Suprapubic skin (tissue), 4 donors: ENCODE measurements around the gene RICTOR. TPM values are rescaled to one million over a fixed set of nuclear protein-coding genes. Genes with fewer than 3 reads are reported as not detected.
"Not testable (repeated sequence)": the region's sequence is repeated elsewhere in the genome, so short reads cannot be mapped to it uniquely, and the experiment has no call there.

ENCODE experiments used
- DNase-seq, 2 donors: peaks; one replicate each; pipeline ENCODE4 v3.0.0-alpha.2; 2019; ENCODE audit warnings: low spot score in 2 of 2
- H3K27ac ChIP-seq: fragments of 200-600 bp; sonication (generic); one replicate; pipeline ENCODE4 v1.5.1; 2019
- H3K27me3 ChIP-seq: fragments of 200-600 bp; sonication (generic); one replicate; pipeline ENCODE4 v1.5.1; 2019
- H3K36me3 ChIP-seq: fragments of 200-600 bp; sonication (generic); one replicate; pipeline ENCODE4 v1.5.1; 2019
- H3K4me1 ChIP-seq: fragments of 200-600 bp; sonication (generic); one replicate; pipeline ENCODE4 v1.5.1; 2019
- H3K4me3 ChIP-seq: fragments of 200-600 bp; sonication (generic); one replicate; pipeline ENCODE4 v1.5.1; 2019; ENCODE audit warnings: mild to moderate bottlenecking
- H3K9me3 ChIP-seq: fragments of 200-600 bp; sonication (generic); one replicate; pipeline ENCODE4 v1.5.1; 2019
- CTCF ChIP-seq, 2 donors: fragments of 200-600 bp in 1 of 2; fragments of 450-650 bp in 1 of 2; sonication (generic) in 1 of 2; IDR thresholded peaks; one replicate each; pipeline ENCODE4 v1.5.1; 2016 to 2019; ENCODE audit warnings: antibody characterized with exemption in 2 of 2, mild to moderate bottlenecking in 1 of 2, moderate library complexity in 1 of 2
- EP300 ChIP-seq: sonication (generic); formaldehyde crosslinking; IDR thresholded peaks from one replicate; pipeline ENCODE4 v1.6.1; 2017; ENCODE audit warnings: antibody characterized with exemption
- POLR2A ChIP-seq, 2 donors: fragments of 450-650 bp; IDR thresholded peaks; one replicate each; pipeline ENCODE4 v1.6.1; 2017; ENCODE audit warnings: antibody characterized with exemption in 2 of 2, mild to moderate bottlenecking in 2 of 2, moderate library complexity in 2 of 2
- POLR2AphosphoS5 ChIP-seq, 3 donors: sonication (generic); formaldehyde crosslinking; IDR thresholded peaks; one replicate each; pipeline ENCODE4 v1.6.1; 2017; ENCODE audit warnings: antibody characterized with exemption in 3 of 3
- WGBS: methylation state at CpG from one replicate; pipeline ENCODE4 v1.1.5; 2018; 5-methylcytosine and 5-hydroxymethylcytosine counted together
- total RNA-seq, 4 donors: library from RNA; depleted of rRNA; stranded (reverse); fragments of >200 nt; gene quantifications; one replicate each; pipeline ENCODE4 v1.1.0, GENCODE V29; 2016

Gene RICTOR
- total RNA-seq, 4 donors from 2014 or later, result 24.9 to 92.6 (median 28.7) TPM

DNA sequence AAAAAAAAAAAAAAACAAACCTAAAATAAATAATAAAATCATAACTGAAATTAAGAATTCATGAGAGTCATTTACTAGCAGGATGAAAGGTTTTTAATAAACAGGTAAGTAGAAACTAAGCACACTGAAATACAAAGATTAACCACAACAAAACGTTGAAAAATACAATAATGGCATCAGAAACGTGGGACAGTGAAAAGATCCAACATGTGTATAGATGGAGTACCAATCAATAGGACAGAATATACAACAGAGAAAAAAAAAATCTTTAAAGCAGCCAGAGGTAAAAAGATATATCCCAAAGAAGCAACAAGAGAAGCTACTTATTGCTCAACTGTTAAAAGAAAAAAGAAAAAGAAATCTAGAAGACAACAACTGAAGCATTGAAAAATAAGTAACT, 75.2 kb downstream of the RICTOR start:
- no peak for DNase-seq
- H3K27ac ChIP-seq, result no peak overlapping the region
- H3K9me3 ChIP-seq, result no peaks in the 10 kb centered on the region
- TF ChIP-seq POLR2A (IDR thresholded peaks at IDR 0.05) (no peak), POLR2AphosphoS5 (IDR thresholded peaks at IDR 0.05) (no peak), CTCF (IDR thresholded peaks at IDR 0.05) (no peak), EP300 (no peak)
- H3K27me3 ChIP-seq, result no peaks in the 10 kb centered on the region
- no peaks in the 10 kb centered on the region for H3K4me1 ChIP-seq
- 94% methylated on average over 2 of the region's 2 CpGs for WGBS
- H3K36me3 ChIP-seq, result peaks cover 5% of the 10 kb centered on the region
- H3K4me3 ChIP-seq, result no peak overlapping the region

DNA sequence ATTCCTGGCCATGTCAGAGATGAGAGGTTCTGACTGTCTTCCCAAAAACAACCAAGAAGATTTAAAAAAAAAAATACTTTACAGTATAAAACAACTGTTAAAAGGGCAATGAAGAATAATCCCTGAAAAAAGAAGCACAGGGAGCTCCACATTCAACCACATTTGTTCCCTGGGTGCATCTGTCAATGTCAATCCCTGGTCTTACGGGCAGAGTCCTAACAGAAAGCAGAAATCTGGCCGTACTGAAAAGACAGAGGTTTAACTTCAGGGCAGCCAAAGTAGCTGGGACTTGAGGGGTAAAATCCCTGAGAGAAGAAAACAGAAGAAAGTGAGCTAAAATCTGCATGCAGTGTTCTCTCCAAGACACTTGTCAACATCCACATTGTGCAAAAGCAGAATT, 76.6 kb downstream of the RICTOR start:
- Histone ChIP-seq H3K36me3 (peaks cover 5% of the 10 kb centered on the region), H3K27me3 (no peaks in the 10 kb centered on the region), H3K27ac (no peak overlapping the region), H3K9me3 (no peaks in the 10 kb centered on the region), H3K4me1 (no peaks in the 10 kb centered on the region), H3K4me3 (no peak overlapping the region)
- WGBS, result 90% methylated on average over 2 of the region's 2 CpGs
- TF ChIP-seq CTCF (IDR thresholded peaks at IDR 0.05), result no peak
- no peak for TF ChIP-seq EP300
- no peak for TF ChIP-seq POLR2AphosphoS5 (IDR thresholded peaks at IDR 0.05)
- TF ChIP-seq POLR2A (IDR thresholded peaks at IDR 0.05), result no peak
- DNase-seq, result no peak

DNA sequence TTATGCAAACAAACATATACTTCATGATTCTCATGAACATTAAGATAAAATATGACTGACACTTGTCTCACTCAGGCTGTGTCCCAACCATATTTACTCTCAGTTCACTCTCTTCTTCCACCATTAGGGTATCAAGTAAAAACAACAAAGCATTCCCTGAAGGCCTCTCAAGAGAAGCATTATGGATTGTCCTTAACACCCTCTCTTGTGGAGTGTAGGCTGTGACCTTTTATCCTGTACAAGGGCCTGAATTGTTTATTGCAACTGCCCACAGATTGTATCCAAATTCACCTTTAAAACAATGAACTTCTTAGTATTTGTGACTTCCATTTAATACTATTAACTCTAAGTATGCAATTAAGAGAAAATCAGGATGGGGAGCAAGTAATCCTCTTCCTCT, 78.1 kb downstream of the RICTOR start:
- Histone ChIP-seq H3K27ac (no peak overlapping the region), H3K4me1 (no peaks in the 10 kb centered on the region), H3K9me3 (no peaks in the 10 kb centered on the region), H3K27me3 (no peaks in the 10 kb centered on the region), H3K4me3 (no peak overlapping the region), H3K36me3 (peaks cover 5% of the 10 kb centered on the region)
- DNase-seq, result no peak
- TF ChIP-seq CTCF (IDR thresholded peaks at IDR 0.05) (no peak), POLR2A (IDR thresholded peaks at IDR 0.05) (no peak), EP300 (no peak), POLR2AphosphoS5 (IDR thresholded peaks at IDR 0.05) (no peak)

DNA sequence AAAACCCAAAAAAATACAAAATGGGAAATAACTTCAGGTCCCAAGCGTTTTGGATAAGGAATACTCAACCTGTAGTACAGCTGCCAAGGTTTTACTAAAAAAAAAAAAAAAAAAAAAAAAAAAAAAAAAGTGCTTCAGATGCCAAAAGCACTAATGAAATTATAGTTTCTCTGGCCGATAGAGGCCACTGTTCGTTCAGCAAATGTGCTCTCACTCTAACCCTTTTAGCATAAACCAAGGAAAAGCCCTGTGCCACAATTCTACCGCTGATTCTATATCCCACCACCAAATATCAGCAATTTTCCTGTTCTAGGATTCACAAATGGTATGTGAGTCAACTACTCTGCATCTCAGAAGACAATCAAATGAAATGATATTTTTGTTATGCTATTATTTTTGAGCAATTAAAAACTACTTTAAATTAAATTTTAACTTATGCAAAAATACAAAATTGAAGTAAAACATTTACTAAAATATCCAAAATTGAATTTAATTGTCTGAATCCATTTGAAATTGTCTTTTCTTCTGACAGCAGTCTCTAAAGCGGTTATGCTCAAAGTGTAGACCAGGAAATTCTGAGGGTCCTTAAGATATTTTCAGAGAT, 79.8 kb downstream of the RICTOR start:
- Histone ChIP-seq H3K4me3 (no peak overlapping the region), H3K4me1 (no peaks in the 10 kb centered on the region), H3K36me3 (peaks cover 10% of the 10 kb centered on the region), H3K27ac (no peak overlapping the region), H3K27me3 (no peaks in the 10 kb centered on the region), H3K9me3 (no peaks in the 10 kb centered on the region)
- WGBS, result 30% methylated on average over 5 of the region's 5 CpGs
- peak in 1 of 2 donors; percentile 30 for TF ChIP-seq CTCF (IDR thresholded peaks at IDR 0.05)
- no peak for TF ChIP-seq EP300
- no peak for DNase-seq

GRCh38 chr5:38989974-38990719, 84.1 kb downstream of the RICTOR start:
- not testable (repeated sequence) for H3K27ac ChIP-seq, H3K9me3 ChIP-seq, H3K4me3 ChIP-seq, H3K4me1 ChIP-seq, H3K27me3 ChIP-seq, DNase-seq
- WGBS, result 92% methylated on average over 13 of the region's 13 CpGs
- peaks cover 22% of the 10 kb centered on the region for H3K36me3 ChIP-seq
